PC-9 (cell line): ENCODE results near the gene FAM221B.

Source experiments
- EZH2 ChIP-seq: fragments of 200-600 bp; sonication (generic); IDR thresholded peaks from 2 replicates; pipeline ENCODE4 v1.8.0; 2017; ENCODE audit warnings: antibody characterized with exemption, low read depth
- TF ChIP-seq, protein P1 (sequence below): fragments of 200-600 bp; sonication (generic); conservative IDR thresholded peaks from 2 replicates; pipeline ENCODE4 v1.6.1; 2017; ENCODE audit warnings: mixed run types, antibody characterized with exemption, mild to moderate bottlenecking, moderate library complexity

DNA sequence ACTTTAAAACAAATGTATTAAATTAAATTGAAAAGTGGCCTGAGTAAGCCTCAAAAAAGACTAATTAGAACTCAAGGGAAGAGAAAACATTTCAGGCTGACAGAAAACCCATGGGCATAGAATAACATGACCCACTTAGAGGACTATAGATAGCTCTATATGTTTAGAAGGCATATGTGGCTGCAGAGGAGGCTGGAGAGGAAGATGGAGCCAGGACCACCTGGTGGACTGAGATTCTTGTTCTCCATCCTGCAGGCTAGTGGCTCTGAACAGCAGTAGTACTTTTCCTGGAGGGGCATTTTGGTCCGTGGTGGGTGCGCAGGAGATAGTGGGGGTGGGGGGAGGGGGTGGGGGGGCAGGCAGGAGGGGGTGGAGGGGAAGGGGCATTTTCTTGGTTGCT is 47.5 kb downstream of the FAM221B start:
- TF ChIP-seq, protein P1, sequence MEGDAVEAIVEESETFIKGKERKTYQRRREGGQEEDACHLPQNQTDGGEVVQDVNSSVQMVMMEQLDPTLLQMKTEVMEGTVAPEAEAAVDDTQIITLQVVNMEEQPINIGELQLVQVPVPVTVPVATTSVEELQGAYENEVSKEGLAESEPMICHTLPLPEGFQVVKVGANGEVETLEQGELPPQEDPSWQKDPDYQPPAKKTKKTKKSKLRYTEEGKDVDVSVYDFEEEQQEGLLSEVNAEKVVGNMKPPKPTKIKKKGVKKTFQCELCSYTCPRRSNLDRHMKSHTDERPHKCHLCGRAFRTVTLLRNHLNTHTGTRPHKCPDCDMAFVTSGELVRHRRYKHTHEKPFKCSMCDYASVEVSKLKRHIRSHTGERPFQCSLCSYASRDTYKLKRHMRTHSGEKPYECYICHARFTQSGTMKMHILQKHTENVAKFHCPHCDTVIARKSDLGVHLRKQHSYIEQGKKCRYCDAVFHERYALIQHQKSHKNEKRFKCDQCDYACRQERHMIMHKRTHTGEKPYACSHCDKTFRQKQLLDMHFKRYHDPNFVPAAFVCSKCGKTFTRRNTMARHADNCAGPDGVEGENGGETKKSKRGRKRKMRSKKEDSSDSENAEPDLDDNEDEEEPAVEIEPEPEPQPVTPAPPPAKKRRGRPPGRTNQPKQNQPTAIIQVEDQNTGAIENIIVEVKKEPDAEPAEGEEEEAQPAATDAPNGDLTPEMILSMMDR = no peak
- TF ChIP-seq EZH2 = no peak
